D721Med (cell line): ENCODE measurements around the gene ATP8B3.

Source experiments
- DNase-seq: peaks from one replicate; pipeline ENCODE4 v3.0.0; 2011; ENCODE audit warnings: low spot score; ENCODE audit not compliant: insufficient read length
- FAIRE-seq: peaks from 2 replicates; lab custom pipeline; 2011; peaks lifted over from hg19 to GRCh38; lab: Jason Lieb, UNC
- TF ChIP-seq, protein P1 (sequence below): IDR thresholded peaks from 2 replicates; pipeline ENCODE4 v1.5.1; 2012; ENCODE audit warnings: mild to moderate bottlenecking, control low read depth; ENCODE audit not compliant: insufficient read depth; ENCODE audit errors: missing control alignments

Gene ATP8B3

DNA sequence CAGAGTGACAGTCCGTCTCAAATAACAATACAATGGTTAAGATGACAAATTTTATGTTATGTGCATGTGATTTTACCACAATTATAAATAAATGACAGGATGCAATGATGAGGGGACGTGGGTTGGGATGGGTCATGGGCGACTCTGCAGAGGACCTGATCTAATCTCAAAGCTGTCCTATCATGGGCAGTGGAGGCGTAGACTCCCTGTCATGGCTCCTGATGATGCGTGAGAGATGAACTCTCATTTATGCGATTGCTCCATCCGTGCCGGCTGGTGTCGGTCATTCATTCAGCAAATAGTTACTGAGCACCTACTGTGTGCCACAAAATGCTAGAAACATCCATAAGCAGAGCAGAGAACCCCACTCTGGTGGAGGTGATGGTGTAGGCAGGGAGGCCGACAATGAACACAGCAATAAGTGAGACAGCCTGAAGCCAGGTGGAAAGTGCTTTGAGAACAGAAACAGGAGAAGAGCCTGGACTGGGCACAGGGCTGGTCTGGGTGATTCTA, 37.9 kb upstream of the ATP8B3 start:
- FAIRE-seq (no peak), DNase-seq (no peak)
- TF ChIP-seq, protein P1, sequence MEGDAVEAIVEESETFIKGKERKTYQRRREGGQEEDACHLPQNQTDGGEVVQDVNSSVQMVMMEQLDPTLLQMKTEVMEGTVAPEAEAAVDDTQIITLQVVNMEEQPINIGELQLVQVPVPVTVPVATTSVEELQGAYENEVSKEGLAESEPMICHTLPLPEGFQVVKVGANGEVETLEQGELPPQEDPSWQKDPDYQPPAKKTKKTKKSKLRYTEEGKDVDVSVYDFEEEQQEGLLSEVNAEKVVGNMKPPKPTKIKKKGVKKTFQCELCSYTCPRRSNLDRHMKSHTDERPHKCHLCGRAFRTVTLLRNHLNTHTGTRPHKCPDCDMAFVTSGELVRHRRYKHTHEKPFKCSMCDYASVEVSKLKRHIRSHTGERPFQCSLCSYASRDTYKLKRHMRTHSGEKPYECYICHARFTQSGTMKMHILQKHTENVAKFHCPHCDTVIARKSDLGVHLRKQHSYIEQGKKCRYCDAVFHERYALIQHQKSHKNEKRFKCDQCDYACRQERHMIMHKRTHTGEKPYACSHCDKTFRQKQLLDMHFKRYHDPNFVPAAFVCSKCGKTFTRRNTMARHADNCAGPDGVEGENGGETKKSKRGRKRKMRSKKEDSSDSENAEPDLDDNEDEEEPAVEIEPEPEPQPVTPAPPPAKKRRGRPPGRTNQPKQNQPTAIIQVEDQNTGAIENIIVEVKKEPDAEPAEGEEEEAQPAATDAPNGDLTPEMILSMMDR: no peak

DNA sequence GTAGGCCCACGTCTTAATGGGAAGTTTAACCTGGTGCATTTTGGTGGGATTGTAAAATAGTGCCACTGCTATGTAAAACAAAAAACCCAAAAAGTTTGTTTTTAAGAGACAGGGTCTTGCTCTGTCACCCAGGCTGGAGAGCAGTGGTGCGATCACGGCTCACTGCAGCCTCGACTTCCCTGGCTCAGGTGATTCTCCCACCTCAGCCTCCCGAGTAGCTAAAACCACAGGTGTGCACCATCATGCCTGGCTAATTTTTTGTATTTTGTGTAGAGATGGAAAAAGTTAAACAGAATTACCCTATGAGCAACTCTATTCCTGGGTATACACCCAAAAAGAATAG, 37.0 kb upstream of the ATP8B3 start:
- DNase-seq: no peak
- FAIRE-seq: no peak
- TF ChIP-seq, protein P1: no peak

DNA sequence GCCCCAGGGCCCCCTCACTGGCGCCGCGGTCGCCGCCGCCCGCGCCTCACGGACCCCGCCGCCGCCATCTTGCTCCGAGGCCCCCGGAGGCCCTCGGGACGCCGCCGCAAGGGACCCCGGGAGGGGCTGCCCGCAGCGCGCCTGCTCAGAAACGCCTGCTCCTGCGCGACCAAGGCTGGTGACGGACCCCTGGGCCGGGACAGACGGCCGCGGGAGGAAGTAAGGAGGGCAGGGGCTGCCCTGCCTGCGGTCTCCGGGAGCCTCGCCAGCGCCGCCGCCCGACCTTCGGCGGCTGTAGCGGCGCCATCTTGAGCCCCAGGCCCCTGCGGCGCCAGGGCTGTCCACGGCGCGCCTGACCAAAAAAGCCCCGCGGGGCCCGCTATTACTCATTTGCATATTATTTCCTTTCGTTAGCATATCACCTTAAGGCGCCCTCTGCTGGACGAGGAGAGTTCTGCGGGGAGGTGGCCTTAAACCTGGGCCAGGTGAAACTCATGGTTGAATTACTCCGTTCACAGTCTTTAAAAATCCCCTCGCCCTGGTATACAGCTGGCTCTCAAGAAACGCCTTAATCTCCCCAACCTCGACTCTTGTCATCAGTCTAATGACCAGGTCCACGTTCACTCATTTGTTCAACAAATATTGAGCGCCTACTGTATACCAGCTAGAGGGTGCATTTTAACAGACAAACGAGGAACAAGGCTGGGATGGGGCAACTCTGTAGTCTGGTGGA, 36.5 kb upstream of the ATP8B3 start, which contains the start of gene REXO1:
TSS of gene REXO1 (minus strand) at position 85 of the 733 bp plus-strand sequence. CDS start 125 bp downstream, outside the sequence.
- DNase-seq (peak; percentile 86), FAIRE-seq (no peak)
- TF ChIP-seq, protein P1: peak; percentile 87

DNA sequence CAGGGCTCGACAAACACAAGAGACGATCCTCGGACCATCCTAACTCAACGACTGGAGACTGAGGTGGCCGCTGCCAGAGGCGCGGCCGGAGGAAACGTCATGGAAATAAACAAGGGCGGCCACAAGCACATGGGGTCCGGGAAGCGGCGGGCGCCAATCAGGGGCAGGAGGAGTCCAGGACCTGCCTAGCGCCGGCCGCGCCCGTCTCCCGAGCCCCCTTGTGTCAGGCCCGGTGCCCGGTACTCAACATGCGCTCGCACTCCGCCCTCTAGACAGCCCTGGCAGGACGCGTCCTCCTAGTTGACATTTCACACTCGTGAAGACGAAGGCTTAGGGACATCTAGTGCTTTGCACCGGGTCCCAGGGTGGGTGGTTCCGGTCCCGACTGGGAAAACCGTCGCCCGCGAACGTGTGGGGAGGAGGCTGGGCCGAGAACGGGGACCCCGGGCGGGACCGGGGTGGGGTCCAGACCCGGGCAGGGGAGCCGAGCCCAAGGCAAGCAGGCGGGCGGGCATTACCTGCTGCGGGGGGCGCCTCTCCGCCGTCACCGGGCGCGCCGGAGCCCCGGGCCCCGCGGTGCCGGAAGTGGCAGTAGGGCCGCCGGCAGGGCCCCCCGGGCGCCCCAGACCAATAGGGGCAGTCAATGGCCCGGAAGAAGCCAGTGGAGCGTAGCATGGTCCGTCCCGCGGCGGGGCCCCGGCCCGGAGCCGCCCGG, 35.8 kb upstream of the ATP8B3 start:
- DNase-seq: no peak
- no peak for FAIRE-seq
- TF ChIP-seq, protein P1: no peak

DNA sequence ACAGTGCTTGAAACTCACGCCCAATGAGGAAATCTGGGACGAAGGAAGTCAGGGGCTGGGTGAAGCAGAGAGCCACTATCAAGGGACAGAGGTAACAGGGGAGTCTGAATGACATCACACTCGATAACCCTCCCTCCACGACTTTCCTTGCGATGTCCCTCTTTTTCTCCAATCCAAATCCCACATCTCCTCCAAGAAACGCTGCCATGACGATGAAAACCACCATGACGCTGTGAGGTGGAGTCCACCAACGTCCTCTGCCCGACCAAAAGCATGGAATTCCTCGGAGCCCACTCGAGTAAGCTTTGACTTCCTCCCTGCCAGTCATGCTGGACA, 35.2 kb upstream of the ATP8B3 start:
- FAIRE-seq: no peak
- DNase-seq: no peak
- TF ChIP-seq, protein P1: no peak

DNA sequence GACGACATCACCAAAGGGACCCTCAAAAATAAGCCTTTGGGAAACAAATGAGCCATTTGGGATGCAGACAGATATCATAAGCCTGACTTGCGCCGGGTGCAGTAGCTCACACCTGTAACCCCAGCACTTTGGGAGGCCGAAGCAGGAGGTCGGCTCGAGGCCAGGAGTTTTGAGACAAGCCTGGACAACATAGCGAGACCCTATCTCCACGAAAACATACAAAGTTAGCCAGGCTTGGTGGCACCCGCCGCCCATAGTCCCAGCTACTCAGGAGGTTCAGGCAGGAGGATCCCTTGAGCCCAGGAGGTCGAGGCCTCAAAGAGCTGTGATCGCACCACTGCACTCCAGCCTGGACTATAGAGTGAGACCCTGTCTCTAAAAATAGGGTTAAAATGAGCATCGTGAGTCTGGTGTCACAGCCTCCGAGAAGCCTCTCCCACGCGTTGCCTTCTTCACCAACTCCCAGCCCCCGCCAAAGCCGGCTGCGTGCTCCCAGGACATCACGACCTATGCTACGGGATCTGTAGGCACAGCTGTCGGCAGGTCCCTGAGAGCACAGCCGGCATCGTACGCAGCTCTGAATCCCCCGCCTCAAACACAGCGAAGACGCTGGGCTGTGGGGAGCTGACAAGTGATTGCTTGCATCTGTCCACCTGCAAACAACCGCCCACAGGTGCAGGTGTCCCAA, 34.6 kb upstream of the ATP8B3 start:
- no peak for FAIRE-seq
- TF ChIP-seq, protein P1: no peak
- no peak for DNase-seq
